HT-29 (cell line): ENCODE measurements around the gene UBE2A. TPM values are rescaled to one million over a fixed set of nuclear protein-coding genes. Genes with fewer than 3 reads are reported as not detected.

ENCODE experiments used
- DNase-seq: peaks from one replicate; pipeline ENCODE4 v3.0.0-alpha.2; 2015; ENCODE audit warnings: low spot score
- total RNA-seq: library from RNA; depleted of rRNA; stranded (reverse); fragments of >200 nt; shearing (Covaris generic); gene quantifications from 2 replicates; pipeline ENCODE4 v1.2.3, GENCODE V29; 2014; rRNA removed

The UBE2A gene
- total RNA-seq = 22.6 and 26.2 TPM in 2 replicates

GRCh38 chrX:119574394-119575266 is at the start of gene UBE2A:
TSS of gene UBE2A (plus strand) at chrX:119574563. CDS start at chrX:119574712, 149 bp downstream.
- peak; percentile 89 for DNase-seq

GRCh38 chrX:119529345-119530276 is 44.8 kb upstream of the UBE2A start:
- DNase-seq = no peak

GRCh38 chrX:119537487-119537886 is 36.9 kb upstream of the UBE2A start:
- no peak for DNase-seq

- no peak for DNase-seq
Measured at GRCh38 chrX:119539872-119540271, 34.5 kb upstream of the UBE2A start.

- no peak for DNase-seq
Measured at GRCh38 chrX:119541188-119541587, 33.2 kb upstream of the UBE2A start.

- no peak for DNase-seq
Measured at GRCh38 chrX:119549327-119550016, 24.9 kb upstream of the UBE2A start.

GRCh38 chrX:119552508-119552907 is 21.9 kb upstream of the UBE2A start:
- no peak for DNase-seq

- peak; percentile 92 for DNase-seq
Measured at GRCh38 chrX:119565107-119565663, 9.2 kb upstream of the UBE2A start, which contains the start of gene STEEP1. TSS of gene STEEP1 (minus strand) at chrX:119565409. CDS start at chrX:119565355, 54 bp downstream.

GRCh38 chrX:119570351-119570835 is 4.0 kb upstream of the UBE2A start:
- no peak for DNase-seq

- no peak for DNase-seq
Measured at GRCh38 chrX:119573222-119573621, 1.1 kb upstream of the UBE2A start.

GRCh38 chrX:119573840-119574393 is 446 bp upstream of the UBE2A start:
- peak; percentile 23 for DNase-seq

GRCh38 chrX:119579414-119579813 is 5.1 kb downstream of the UBE2A start:
- no peak for DNase-seq

GRCh38 chrX:119583431-119584059 is 9.2 kb downstream of the UBE2A start:
- no peak for DNase-seq

- no peak for DNase-seq
Measured at GRCh38 chrX:119589810-119590209, 15.4 kb downstream of the UBE2A start.

- DNase-seq = no peak
Measured at GRCh38 chrX:119602701-119603255, 28.4 kb downstream of the UBE2A start.

- no peak for DNase-seq
Measured at GRCh38 chrX:119604766-119605463, 30.6 kb downstream of the UBE2A start.

- DNase-seq = peak; percentile 19
Measured at GRCh38 chrX:119605464-119606279, 31.3 kb downstream of the UBE2A start.

- peak; percentile 93 for DNase-seq
Measured at GRCh38 chrX:119606280-119607017, 32.1 kb downstream of the UBE2A start, which contains the start of gene NKRF. TSS of gene NKRF (minus strand) at chrX:119606424.
